Left ventricle myocardium inferior (tissue), 1 donor: Measurements from ENCODE around the gene ADAMTS12. TPM values are rescaled to one million over a fixed set of nuclear protein-coding genes. Genes with fewer than 3 reads are reported as not detected.

ENCODE experiments used
- DNase-seq: peaks from one replicate; pipeline ENCODE4 v3.0.0-alpha.2; 2020
- H3K27ac ChIP-seq: fragments of 200-600 bp; replicated peaks from 2 replicates; pipeline ENCODE4 v1.8.0; 2021
- H3K27me3 ChIP-seq: fragments of 200-600 bp; 2 replicates; pipeline ENCODE4 v1.8.0; 2021; ENCODE audit warnings: low read depth
- H3K36me3 ChIP-seq: fragments of 200-600 bp; 2 replicates; pipeline ENCODE4 v1.8.0; 2021
- H3K4me1 ChIP-seq: fragments of 200-600 bp; 2 replicates; pipeline ENCODE4 v1.8.0; 2021
- H3K4me3 ChIP-seq: fragments of 200-600 bp; 2 replicates; pipeline ENCODE4 v1.8.0; 2021; ENCODE audit warnings: mild to moderate bottlenecking, moderate library complexity
- H3K9me3 ChIP-seq: fragments of 200-600 bp; replicated peaks from 2 replicates; pipeline ENCODE4 v1.8.0; 2021
- CTCF ChIP-seq: fragments of 200-600 bp; IDR thresholded peaks from 2 replicates; pipeline ENCODE4 v1.8.0; 2021; ENCODE audit warnings: antibody characterized with exemption, mild to moderate bottlenecking, borderline replicate concordance
- intact Hi-C: fragments of 100-400 bp; cut with micrococcal nuclease; formaldehyde crosslinking; loops from one replicate; pipeline ENCODE4 v1.11.0; 2022
- total RNA-seq: library from RNA; stranded (reverse); fragmentation: NEBNext Ultra II Directional; extraction: Animal tissue kit (Norgen Biotek cat#: 25700); gene quantifications from one replicate; pipeline ENCODE4 v1.2.1, GENCODE V29; 2021
- donor health status: DM: no; HTN: yes; CAD: no; lungs with severe emphysema.

Gene ADAMTS12
- total RNA-seq, 1 donor from 2014 or later = 0.85 TPM

- no peak for TF ChIP-seq CTCF
- intact Hi-C loops = no loop called here
Observed at GRCh38 chr5:33657804-33658440, 233.9 kb downstream of the ADAMTS12 start.

GRCh38 chr5:33657176-33657575 lies 234.6 kb downstream of the ADAMTS12 start:
- DNase-seq = no peak
- no peak for TF ChIP-seq CTCF
- intact Hi-C loops = no loop called here
- Histone ChIP-seq H3K4me3 (no peak overlapping the region), H3K9me3 (no peaks in the 10 kb centered on the region), H3K27me3 (peaks cover 7% of the 10 kb centered on the region), H3K36me3 (no peaks in the 10 kb centered on the region), H3K4me1 (no peaks in the 10 kb centered on the region), H3K27ac (no peak overlapping the region)

More at GRCh38 chr5:33657804-33658440, 233.9 kb downstream of the ADAMTS12 start:
- no peak for DNase-seq
- no peaks in the 10 kb centered on the region for H3K9me3 ChIP-seq
- no peak overlapping the region for H3K4me3 ChIP-seq
- no peaks in the 10 kb centered on the region for H3K36me3 ChIP-seq
- H3K27ac ChIP-seq = no peak overlapping the region
- peaks cover 7% of the 10 kb centered on the region for H3K27me3 ChIP-seq
- H3K4me1 ChIP-seq = no peaks in the 10 kb centered on the region

GRCh38 chr5:33650911-33651310 lies 240.9 kb downstream of the ADAMTS12 start:
- no peak for TF ChIP-seq CTCF
- no peaks in the 10 kb centered on the region for H3K4me1 ChIP-seq
- H3K4me3 ChIP-seq = no peak overlapping the region
- no peaks in the 10 kb centered on the region for H3K27me3 ChIP-seq
- no peak overlapping the region for H3K27ac ChIP-seq
- H3K36me3 ChIP-seq = no peaks in the 10 kb centered on the region
- DNase-seq = no peak
- H3K9me3 ChIP-seq = no peaks in the 10 kb centered on the region
- intact Hi-C loops = no loop called here

- Histone ChIP-seq H3K27ac (no peak overlapping the region), H3K36me3 (no peaks in the 10 kb centered on the region), H3K27me3 (no peaks in the 10 kb centered on the region), H3K4me1 (no peaks in the 10 kb centered on the region), H3K4me3 (no peak overlapping the region), H3K9me3 (peaks cover 2% of the 10 kb centered on the region)
- TF ChIP-seq CTCF = no peak
- intact Hi-C loops = no loop called here
- DNase-seq = no peak
Observed at GRCh38 chr5:33649549-33650482, 242.0 kb downstream of the ADAMTS12 start.

- H3K27ac ChIP-seq = no peak overlapping the region
- intact Hi-C loops = no loop called here
- no peak for TF ChIP-seq CTCF
- no peak for DNase-seq
- no peaks in the 10 kb centered on the region for H3K4me1 ChIP-seq
- peaks cover 30% of the 10 kb centered on the region for H3K9me3 ChIP-seq
- H3K4me3 ChIP-seq = no peak overlapping the region
- H3K27me3 ChIP-seq = no peaks in the 10 kb centered on the region
- peaks cover 3% of the 10 kb centered on the region for H3K36me3 ChIP-seq
Observed at GRCh38 chr5:33641744-33642505, 249.9 kb downstream of the ADAMTS12 start.
